Measurements from ENCODE around the gene CCDC154. TPM values are rescaled to one million over a fixed set of nuclear protein-coding genes. Genes with fewer than 3 reads are reported as not detected.

Gene CCDC154
- total RNA-seq, 2 experiments from 2014 or later: 0.85 to 1.1 TPM

GRCh38 chr16:1456951-1457350, 12.6 kb upstream of the CCDC154 start:
- TF ChIP-seq EZH2phosphoT487 (IDR thresholded peaks at IDR 0.05; ENCODE audit: borderline replicate concordance, low read depth, low read length): no peak
- no peak for TF ChIP-seq CTCF (conservative IDR thresholded peaks at IDR 0.05; ENCODE audit: low read length)
- no peaks in the 10 kb centered on the region for H3K9me2 ChIP-seq (ENCODE audit: insufficient read depth, low read length)
- no peak overlapping the region for H2AFZ ChIP-seq (ENCODE audit: low read length)
- H3K79me2 ChIP-seq (ENCODE audit: insufficient read depth, low read depth, low read length): no peaks in the 10 kb centered on the region
- no peaks in the 10 kb centered on the region for H3K9me3 ChIP-seq (ENCODE audit: low read length)
- intact Hi-C loops (cut with micrococcal nuclease; ENCODE audit: unreplicated experiment): no loop called here
- no peak overlapping the region for H3K4me3 ChIP-seq (ENCODE audit: low read depth, low read length, poor library complexity, severe bottlenecking)
- ChIA-PET POLR2A (no interaction called here), CTCF (ENCODE audit: unreplicated experiment) (no interaction called here)
- no peak for DNase-seq (ENCODE audit: low spot score)
- H4K20me1 ChIP-seq (ENCODE audit: insufficient read depth, low read length): no peaks in the 10 kb centered on the region
- peaks cover 9% of the 10 kb centered on the region; the same call in 1 of the 2 replicates for H3K36me3 ChIP-seq (ENCODE audit: insufficient read depth, low read length)
- no peak overlapping the region for H3K4me2 ChIP-seq (ENCODE audit: low read length)
- BruUV-seq (replicated peaks): no TSS peak
- peaks cover 9% of the 10 kb centered on the region for H3K4me1 ChIP-seq (ENCODE audit: insufficient read depth, low read length, poor library complexity, severe bottlenecking)
- no peak overlapping the region for H3K27ac ChIP-seq (ENCODE audit: low read depth, low read length, poor library complexity, severe bottlenecking)

- CTCF ChIA-PET (ENCODE audit: unreplicated experiment): no interaction called here
- DNase-seq (ENCODE audit: low spot score): no peak
- H3K79me2 ChIP-seq (ENCODE audit: insufficient read depth, low read depth, low read length): no peaks in the 10 kb centered on the region
- H3K36me3 ChIP-seq (ENCODE audit: insufficient read depth, low read length): peaks cover 4% of the 10 kb centered on the region; the same call in 1 of the 2 replicates
- H3K4me2 ChIP-seq (ENCODE audit: low read length): no peak overlapping the region
- no peak overlapping the region for H3K27ac ChIP-seq (ENCODE audit: low read depth, low read length, poor library complexity, severe bottlenecking)
- H3K9me3 ChIP-seq (ENCODE audit: low read length): no peaks in the 10 kb centered on the region
- H4K20me1 ChIP-seq (ENCODE audit: insufficient read depth, low read length): no peaks in the 10 kb centered on the region
- H3K4me3 ChIP-seq (ENCODE audit: low read depth, low read length, poor library complexity, severe bottlenecking): no peak overlapping the region
- H3K4me1 ChIP-seq (ENCODE audit: insufficient read depth, low read length, poor library complexity, severe bottlenecking): peaks cover 9% of the 10 kb centered on the region
- intact Hi-C loops (cut with micrococcal nuclease; ENCODE audit: unreplicated experiment): no loop called here
- no peak for TF ChIP-seq CTCF (conservative IDR thresholded peaks at IDR 0.05; ENCODE audit: low read length)
- TF ChIP-seq EZH2phosphoT487 (IDR thresholded peaks at IDR 0.05; ENCODE audit: borderline replicate concordance, low read depth, low read length): no peak
- H3K9me2 ChIP-seq (ENCODE audit: insufficient read depth, low read length): no peaks in the 10 kb centered on the region
- no TSS peak for BruUV-seq (replicated peaks)
- POLR2A ChIA-PET: no interaction called here
- no peak overlapping the region for H2AFZ ChIP-seq (ENCODE audit: low read length)
Observed at GRCh38 chr16:1455190-1456171, 11.1 kb upstream of the CCDC154 start.

- ChIA-PET CTCF (ENCODE audit: unreplicated experiment) (no interaction called here), POLR2A (no interaction called here)
- H3K79me2 ChIP-seq (ENCODE audit: insufficient read depth, low read depth, low read length): no peaks in the 10 kb centered on the region
- no peak overlapping the region for H3K27ac ChIP-seq (ENCODE audit: low read depth, low read length, poor library complexity, severe bottlenecking)
- intact Hi-C loops (cut with micrococcal nuclease; ENCODE audit: unreplicated experiment): no loop called here
- H3K9me2 ChIP-seq (ENCODE audit: insufficient read depth, low read length): no peaks in the 10 kb centered on the region
- no peak for TF ChIP-seq EZH2phosphoT487 (IDR thresholded peaks at IDR 0.05; ENCODE audit: borderline replicate concordance, low read depth, low read length)
- TF ChIP-seq CTCF (conservative IDR thresholded peaks at IDR 0.05; ENCODE audit: low read length): no peak
- no TSS peak for BruUV-seq (replicated peaks)
- no peaks in the 10 kb centered on the region for H4K20me1 ChIP-seq (ENCODE audit: insufficient read depth, low read length)
- H3K4me3 ChIP-seq (ENCODE audit: low read depth, low read length, poor library complexity, severe bottlenecking): no peak overlapping the region
- no peaks in the 10 kb centered on the region for H3K36me3 ChIP-seq (ENCODE audit: insufficient read depth, low read length)
- peaks cover 9% of the 10 kb centered on the region for H3K4me1 ChIP-seq (ENCODE audit: insufficient read depth, low read length, poor library complexity, severe bottlenecking)
- no peaks in the 10 kb centered on the region for H3K9me3 ChIP-seq (ENCODE audit: low read length)
- H2AFZ ChIP-seq (ENCODE audit: low read length): no peak overlapping the region
- DNase-seq (ENCODE audit: low spot score): no peak
- H3K4me2 ChIP-seq (ENCODE audit: low read length): no peak overlapping the region
Observed at GRCh38 chr16:1454561-1454960, 10.2 kb upstream of the CCDC154 start.
